Small intestine (tissue), 7 donors: ENCODE data around the gene FIGN. TPM values are rescaled to one million over a fixed set of nuclear protein-coding genes. Genes with fewer than 3 reads are reported as not detected.

Experiments used
- DNase-seq, 2 donors: peaks; one replicate each; pipeline versions ENCODE4 v3.0.0 to v3.0.0-alpha.2; 2013
- FAIRE-seq: peaks from 2 replicates; lab custom pipeline; 2012; peaks lifted over from hg19 to GRCh38; lab: Jason Lieb, UNC
- H3K27ac ChIP-seq, 3 donors: one replicate each; pipeline ENCODE4 v1.5.1; 2013; ENCODE audit warnings: low read length in 2 of 3, mild to moderate bottlenecking in 2 of 3, control low read depth in 1 of 3, inconsistent platforms in 1 of 3, low read depth in 1 of 3, moderate library complexity in 1 of 3
- H3K27me3 ChIP-seq, 3 donors: one replicate each; pipeline ENCODE4 v1.6.1; 2013; ENCODE audit warnings: low read length in 3 of 3, inconsistent platforms in 1 of 3; ENCODE audit not compliant: control insufficient read depth in 3 of 3, insufficient read depth in 3 of 3
- H3K36me3 ChIP-seq, 3 donors: one replicate each; pipeline ENCODE4 v1.6.1; 2013; ENCODE audit warnings: low read length in 3 of 3, inconsistent platforms in 1 of 3, low read depth in 1 of 3, mild to moderate bottlenecking in 1 of 3, moderate library complexity in 1 of 3; ENCODE audit not compliant: control insufficient read depth in 3 of 3, insufficient read depth in 2 of 3
- H3K4me1 ChIP-seq, 3 donors: one replicate each; pipeline ENCODE4 v1.6.1; 2013; ENCODE audit warnings: low read length in 2 of 3, inconsistent platforms in 1 of 3, low read depth in 1 of 3, mild to moderate bottlenecking in 1 of 3, moderate library complexity in 1 of 3; ENCODE audit not compliant: control insufficient read depth in 3 of 3, insufficient read depth in 2 of 3
- H3K4me3 ChIP-seq, 3 donors: one replicate each; pipeline ENCODE4 v1.5.1; 2013; ENCODE audit warnings: low read length in 3 of 3, control low read depth in 1 of 3, inconsistent platforms in 1 of 3, low read depth in 1 of 3, mild to moderate bottlenecking in 1 of 3, moderate library complexity in 1 of 3
- H3K9me3 ChIP-seq, 2 donors: one replicate each; pipeline ENCODE4 v1.6.1; 2013; ENCODE audit warnings: low read depth in 1 of 2, low read length in 1 of 2; ENCODE audit not compliant: control insufficient read depth in 2 of 2, insufficient read depth in 1 of 2
- WGBS, 3 donors: extraction: QIAGEN DNeasy Blood & Tissue Kit; methylation state at CpG; one replicate each; pipeline ENCODE4 v1.1.7; 2013; 5-methylcytosine and 5-hydroxymethylcytosine counted together
- polyA plus RNA-seq, 4 donors: library from polyadenylated mRNA; stranded (reverse) in 3 of 4; unstranded in 1 of 4; fragments of 200-250 nt in 3 of 4; fragments of 120-200 nt in 1 of 4; gene quantifications; one replicate each; pipeline versions ENCODE4 v1.2.1 to v1.2.3, GENCODE V29; 2013
- donor health status: healthy with polysubstance abuse.
- donor health status: control.
- donor health status: control.
- donor health status: Bipolar disorder and iron deficiency.
- donor health status: healthy.

Gene FIGN
- polyA plus RNA-seq, 4 donors: 0.27 to 1.0 (median 0.64) TPM; not detected in 1

- FAIRE-seq: no peak
- 47 to 65% (median 55%) methylated on average over 6 of the region's 6 CpGs for WGBS, 3 donors
- no peaks in the 10 kb centered on the region for H3K9me3 ChIP-seq
Measured at GRCh38 chr2:163592954-163593622, 142.7 kb downstream of the FIGN start.

GRCh38 chr2:163591461-163591860 lies 144.3 kb downstream of the FIGN start:
- WGBS, 3 donors: 80 to 83% (median 81%) methylated on average over 3 of the region's 3 CpGs
- FAIRE-seq: no peak

More at GRCh38 chr2:163592954-163593622, 142.7 kb downstream of the FIGN start:
- Histone ChIP-seq H3K27ac (no peak overlapping the region), H3K36me3 (no peaks in the 10 kb centered on the region), H3K4me1 (no peaks in the 10 kb centered on the region), H3K27me3 (no peaks in the 10 kb centered on the region), H3K4me3 (no peak overlapping the region)
- no peak for DNase-seq

GRCh38 chr2:163580757-163581156 lies 155.1 kb downstream of the FIGN start:
- no peaks in the 10 kb centered on the region for H3K4me1 ChIP-seq
- FAIRE-seq (no peak), DNase-seq (no peak)
- H3K36me3 ChIP-seq: no peaks in the 10 kb centered on the region
- WGBS, 3 donors: 92 to 100% (median 93%) methylated on average over 1 of the region's 1 CpG
- H3K27me3 ChIP-seq: no peaks in the 10 kb centered on the region
- no peaks in the 10 kb centered on the region for H3K9me3 ChIP-seq
- no peak overlapping the region for H3K27ac ChIP-seq
- H3K4me3 ChIP-seq: no peak overlapping the region

More at GRCh38 chr2:163591461-163591860, 144.3 kb downstream of the FIGN start:
- DNase-seq: no peak
- Histone ChIP-seq H3K4me3 (no peak overlapping the region), H3K4me1 (no peaks in the 10 kb centered on the region), H3K27me3 (no peaks in the 10 kb centered on the region), H3K27ac (no peak overlapping the region), H3K36me3 (no peaks in the 10 kb centered on the region), H3K9me3 (no peaks in the 10 kb centered on the region)

- no peaks in the 10 kb centered on the region for H3K36me3 ChIP-seq
- 67 to 83% (median 76%) methylated on average over 2 of the region's 2 CpGs for WGBS, 3 donors
- no peak overlapping the region for H3K4me3 ChIP-seq
- no peak for FAIRE-seq
- H3K27me3 ChIP-seq: no peaks in the 10 kb centered on the region
- H3K27ac ChIP-seq: no peak overlapping the region
- no peaks in the 10 kb centered on the region for H3K4me1 ChIP-seq
- no peak for DNase-seq
- H3K9me3 ChIP-seq: no peaks in the 10 kb centered on the region
Measured at GRCh38 chr2:163574309-163574708, 161.5 kb downstream of the FIGN start.

GRCh38 chr2:163573652-163574051 lies 162.2 kb downstream of the FIGN start:
- Histone ChIP-seq H3K27ac (no peak overlapping the region), H3K4me3 (no peak overlapping the region), H3K9me3 (no peaks in the 10 kb centered on the region), H3K4me1 (no peaks in the 10 kb centered on the region), H3K36me3 (no peaks in the 10 kb centered on the region), H3K27me3 (no peaks in the 10 kb centered on the region)
- FAIRE-seq: no peak
- no peak for DNase-seq
- 28 to 61% (median 39%) methylated on average over 1 of the region's 1 CpG for WGBS, 3 donors

GRCh38 chr2:163572850-163573249 lies 163.0 kb downstream of the FIGN start:
- DNase-seq (no peak), FAIRE-seq (no peak)
- 88 to 92% (median 92%) methylated on average over 7 of the region's 7 CpGs for WGBS, 3 donors
- Histone ChIP-seq H3K27me3 (no peaks in the 10 kb centered on the region), H3K4me3 (no peak overlapping the region), H3K4me1 (no peaks in the 10 kb centered on the region), H3K9me3 (no peaks in the 10 kb centered on the region), H3K27ac (no peak overlapping the region), H3K36me3 (no peaks in the 10 kb centered on the region)

GRCh38 chr2:163571423-163572102 lies 164.2 kb downstream of the FIGN start:
- FAIRE-seq: no peak
- no peaks in the 10 kb centered on the region for H3K36me3 ChIP-seq
- no peaks in the 10 kb centered on the region for H3K9me3 ChIP-seq
- no peak overlapping the region for H3K4me3 ChIP-seq
- no peaks in the 10 kb centered on the region for H3K4me1 ChIP-seq
- DNase-seq: no peak
- no peaks in the 10 kb centered on the region for H3K27me3 ChIP-seq
- 64 to 75% (median 67%) methylated on average over 7 of the region's 7 CpGs for WGBS, 3 donors
- no peak overlapping the region for H3K27ac ChIP-seq

GRCh38 chr2:163570391-163570790 lies 165.4 kb downstream of the FIGN start:
- DNase-seq (no peak), FAIRE-seq (no peak)
- Histone ChIP-seq H3K4me1 (no peaks in the 10 kb centered on the region), H3K4me3 (no peak overlapping the region), H3K27me3 (no peaks in the 10 kb centered on the region), H3K9me3 (no peaks in the 10 kb centered on the region), H3K27ac (no peak overlapping the region), H3K36me3 (no peaks in the 10 kb centered on the region)
- 77 to 87% (median 79%) methylated on average over 3 of the region's 3 CpGs for WGBS, 3 donors
